GM19023 (cell line): ENCODE data around the gene DOCK9.
"Not testable (repeated sequence)": the region's sequence is repeated elsewhere in the genome, so short reads cannot be mapped to it uniquely, and the experiment has no call there.

ENCODE experiments used
- ATAC-seq: cut with Tn5 transposase; IDR thresholded peaks from one replicate; pipeline ENCODE4 v1.9.1; 2021; ENCODE audit warnings: mild to moderate bottlenecking, moderate library complexity; ENCODE audit not compliant: unreplicated experiment

DOCK9 gene

DNA sequence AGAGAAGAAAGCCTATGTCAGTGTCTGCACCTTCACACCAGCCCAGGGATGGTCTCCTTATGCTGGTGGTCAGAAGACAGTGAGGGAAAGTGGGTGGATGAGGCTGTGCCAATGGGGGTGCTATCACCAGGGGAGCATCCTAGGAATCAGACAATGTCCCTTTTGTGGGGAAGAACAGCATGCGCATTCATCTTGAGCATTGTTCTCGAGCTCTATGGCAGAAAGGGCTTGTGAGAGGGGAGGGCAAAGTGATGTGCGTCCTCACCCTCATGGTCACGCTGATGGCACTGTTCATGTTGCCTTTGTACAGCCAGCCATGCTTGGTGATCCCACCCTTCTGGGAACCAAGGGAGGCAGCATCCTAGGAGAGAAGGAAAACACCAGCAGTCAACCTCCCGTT is 56.1 kb downstream of the DOCK9 start:
- ATAC-seq = no peak

DNA sequence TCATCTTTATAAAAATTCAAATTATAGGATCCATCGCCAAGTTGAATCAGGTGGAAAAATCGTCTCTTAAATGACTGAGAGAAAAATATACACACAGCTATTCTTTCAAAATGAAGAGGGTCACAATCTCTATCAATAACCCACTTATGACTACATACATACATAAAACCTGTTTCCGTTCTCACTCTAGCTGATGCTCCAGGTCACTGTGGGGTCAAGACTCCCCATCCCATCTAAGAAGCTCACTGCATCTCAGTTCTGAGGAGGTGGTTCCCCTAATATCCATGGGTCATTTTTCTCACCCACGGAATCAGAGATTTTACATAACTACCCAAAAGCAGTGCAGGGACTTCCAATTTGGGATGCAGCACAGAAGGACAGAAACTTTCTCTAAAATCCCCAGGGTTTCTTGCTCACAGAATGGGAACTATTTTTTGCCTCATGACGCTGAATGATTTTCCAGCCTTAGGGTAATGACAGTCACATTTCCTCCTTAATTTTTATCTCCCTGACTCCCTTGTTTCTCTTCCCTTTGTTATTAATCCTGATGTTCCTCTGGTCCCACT is 56.8 kb downstream of the DOCK9 start:
- no peak for ATAC-seq

DNA sequence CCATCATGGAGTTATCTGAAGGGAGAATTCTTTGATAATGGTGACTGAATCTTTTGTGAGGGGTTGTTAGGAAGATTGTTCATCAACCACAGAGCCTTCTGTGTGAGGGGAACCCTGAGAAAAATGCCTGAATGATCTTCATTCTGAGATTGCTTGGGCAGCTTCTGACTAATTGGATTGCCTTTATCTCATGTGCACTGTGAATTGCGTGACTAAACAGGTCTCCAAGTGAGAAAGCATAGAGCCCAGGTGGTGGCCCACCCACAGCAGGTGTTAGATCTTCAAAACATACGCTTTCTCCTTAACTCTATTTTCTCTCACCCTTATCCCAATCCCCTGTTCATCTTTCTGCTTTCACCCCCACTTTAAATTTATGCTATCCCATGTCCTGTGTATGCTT is 58.3 kb downstream of the DOCK9 start:
- ATAC-seq = no peak

DNA sequence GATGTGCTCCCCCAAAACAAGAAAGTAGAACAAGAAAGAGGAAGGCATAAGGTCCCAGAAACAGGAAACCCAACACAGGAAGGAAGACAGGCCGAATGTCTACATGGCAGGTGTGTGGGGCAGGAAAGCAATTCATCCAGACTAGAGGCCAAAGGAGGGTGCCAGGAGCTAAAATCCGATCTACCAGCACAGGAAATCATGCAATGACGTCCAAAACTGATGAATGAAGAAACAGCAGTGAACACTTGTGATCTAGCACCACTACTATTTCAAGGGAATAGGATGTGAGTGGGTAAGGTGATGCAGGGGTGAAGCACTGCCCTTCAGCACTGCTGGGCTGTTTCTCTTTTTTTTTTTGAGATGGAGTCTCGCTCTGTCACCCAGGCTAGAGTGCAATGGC is 59.1 kb downstream of the DOCK9 start:
- no peak for ATAC-seq

DNA sequence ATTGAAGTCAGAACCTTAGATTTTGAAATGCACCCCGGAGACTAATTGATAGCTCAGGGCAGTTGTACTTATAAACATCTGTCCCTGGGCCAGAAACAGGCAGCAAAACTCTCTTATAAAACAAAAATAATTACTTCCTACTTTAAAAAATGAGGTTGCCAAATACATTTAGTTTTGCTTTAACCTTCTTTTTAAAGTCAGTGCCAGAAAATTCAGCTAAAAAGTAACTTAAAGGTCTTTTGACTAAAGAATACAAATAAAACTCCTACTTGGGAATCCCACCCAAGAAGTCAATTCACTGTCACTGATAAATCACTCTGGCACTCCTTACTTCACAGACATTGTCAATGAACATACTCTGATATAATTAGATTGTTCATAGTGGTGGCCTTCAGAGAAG is 60.7 kb downstream of the DOCK9 start:
- ATAC-seq = no peak

DNA sequence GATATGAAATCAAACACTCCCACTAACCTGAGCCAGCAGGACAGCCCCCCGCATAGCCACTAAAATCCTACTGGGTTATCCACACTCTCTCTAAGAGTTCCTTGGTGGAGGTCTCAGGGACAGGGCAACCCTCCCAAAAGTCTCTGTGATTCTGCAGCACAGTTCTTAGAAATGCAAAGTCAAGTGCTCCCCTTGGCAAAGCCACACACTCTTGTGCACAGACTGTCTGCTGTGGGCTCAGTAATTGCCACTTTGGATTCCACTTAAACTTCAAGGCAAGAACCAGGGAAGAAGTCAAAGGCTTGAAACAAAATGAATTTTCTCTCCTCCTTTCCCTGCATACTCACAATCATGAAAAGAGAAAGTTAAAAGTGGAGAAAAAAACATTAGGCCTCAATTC is 61.5 kb downstream of the DOCK9 start:
- ATAC-seq = no peak

DNA sequence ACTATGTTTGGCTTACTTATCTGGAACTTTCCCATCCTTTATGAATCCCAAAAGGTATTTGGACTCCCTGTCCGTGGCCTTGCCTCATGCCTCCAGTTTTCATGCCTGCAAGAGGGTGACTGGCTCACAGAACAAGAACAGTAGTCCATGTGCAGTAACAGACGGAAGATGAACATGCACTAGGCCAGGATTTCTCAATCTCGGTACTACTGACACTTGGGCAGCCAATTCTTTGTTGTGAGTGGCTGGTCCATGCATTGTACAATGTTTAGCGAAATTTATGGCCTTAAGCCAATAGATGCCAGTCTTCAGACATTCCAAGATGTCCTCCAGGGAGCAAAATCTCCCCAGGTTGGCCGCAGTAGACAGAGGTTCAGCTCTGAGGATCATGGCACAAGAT is 61.9 kb downstream of the DOCK9 start:
- ATAC-seq = no peak

DNA sequence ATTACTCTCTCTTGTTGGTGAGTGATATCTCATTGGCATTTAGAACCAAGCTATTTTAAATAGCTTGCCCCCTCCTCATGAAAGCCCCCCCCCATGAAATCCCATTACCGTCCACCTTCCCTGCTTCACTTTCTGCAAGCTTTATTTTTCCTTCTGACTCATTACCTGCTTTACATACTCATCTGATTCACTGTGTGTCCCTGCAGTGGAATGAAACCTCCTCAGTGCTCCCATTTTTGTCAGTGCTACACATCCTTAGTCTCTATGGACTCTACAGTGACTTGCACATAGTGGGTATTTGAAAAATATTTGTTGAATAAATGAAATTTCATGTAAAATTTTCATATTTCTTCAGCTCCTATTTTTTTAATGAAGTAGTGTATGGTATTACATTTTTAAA is 62.3 kb downstream of the DOCK9 start:
- no peak for ATAC-seq

DNA sequence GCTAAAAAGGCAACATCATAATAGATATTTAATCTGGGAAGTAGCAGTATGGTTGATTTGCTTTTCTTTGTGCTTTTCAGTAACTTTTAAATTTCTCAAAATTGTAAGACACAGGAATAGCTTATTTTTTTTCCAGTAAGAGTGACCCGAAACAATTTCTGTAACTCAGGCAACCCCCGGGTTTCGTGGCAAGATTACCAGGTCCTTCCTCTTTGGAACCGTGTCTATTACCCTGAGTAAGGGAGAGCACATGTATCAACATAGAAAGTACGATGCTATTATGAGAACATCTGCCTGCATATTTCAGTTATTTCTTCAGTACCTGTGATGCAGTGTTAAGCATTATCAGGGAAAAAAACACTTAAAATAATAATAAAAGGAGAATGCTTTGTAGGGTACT is 64.1 kb downstream of the DOCK9 start:
- no peak for ATAC-seq

DNA sequence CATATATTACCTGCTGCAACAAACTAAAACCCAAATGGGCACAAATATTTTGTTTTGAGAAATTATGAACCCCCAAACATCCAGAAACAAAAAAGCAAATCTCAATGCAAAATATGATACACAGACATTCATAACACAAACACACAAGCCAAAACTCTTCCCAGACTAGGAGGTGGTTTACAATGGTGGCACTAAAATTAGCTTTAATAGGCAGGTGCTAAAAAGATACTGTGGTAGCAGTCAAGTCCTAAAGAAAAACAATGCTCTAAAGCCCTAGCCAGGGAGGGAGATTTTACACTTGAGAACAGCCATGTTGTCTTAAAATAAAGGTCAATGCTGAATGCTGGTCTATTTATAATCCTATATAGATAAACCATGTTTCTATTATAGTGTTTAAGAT is 65.0 kb downstream of the DOCK9 start:
- no peak for ATAC-seq

DNA sequence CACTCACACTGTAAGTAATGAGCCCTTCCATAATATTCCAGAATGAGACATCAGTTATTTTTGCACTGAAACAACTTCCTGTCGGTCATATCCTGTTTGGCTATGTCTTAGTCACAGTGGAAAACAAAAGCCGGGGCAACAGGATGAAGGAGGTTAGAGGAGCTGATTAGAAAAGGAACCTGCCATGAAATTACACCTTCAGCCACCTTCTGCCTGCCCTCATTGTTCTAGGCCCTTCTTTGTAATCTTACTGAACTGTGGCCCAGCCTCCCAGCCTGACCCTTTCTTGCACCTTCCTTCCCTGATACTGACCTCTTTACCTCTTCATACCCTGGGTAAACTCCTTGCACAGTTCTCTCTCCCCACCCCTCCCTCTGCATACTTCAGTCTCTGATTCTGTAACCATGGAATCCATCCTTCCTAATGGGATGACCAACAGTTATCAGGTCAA is 67.3 kb downstream of the DOCK9 start:
- no peak for ATAC-seq

DNA sequence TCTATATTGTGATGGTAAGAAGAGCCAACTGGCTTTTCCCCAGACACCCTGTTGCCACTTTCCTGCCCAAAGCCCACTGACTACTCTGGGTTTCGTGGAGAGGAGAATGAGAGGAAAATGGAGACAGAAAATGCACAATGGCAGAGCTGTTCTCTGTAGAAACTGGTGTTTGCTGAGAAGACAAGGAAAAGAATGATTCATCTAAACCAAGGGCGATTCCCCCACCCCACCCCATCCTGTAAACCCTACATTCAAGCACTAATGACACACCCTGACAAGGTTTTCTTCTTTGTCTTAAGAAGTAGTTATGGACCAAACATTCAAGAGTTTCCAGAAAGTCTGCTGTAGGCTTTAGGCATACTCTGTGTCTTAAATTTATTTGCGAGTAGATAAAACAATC is 68.8 kb downstream of the DOCK9 start:
- ATAC-seq = no peak

DNA sequence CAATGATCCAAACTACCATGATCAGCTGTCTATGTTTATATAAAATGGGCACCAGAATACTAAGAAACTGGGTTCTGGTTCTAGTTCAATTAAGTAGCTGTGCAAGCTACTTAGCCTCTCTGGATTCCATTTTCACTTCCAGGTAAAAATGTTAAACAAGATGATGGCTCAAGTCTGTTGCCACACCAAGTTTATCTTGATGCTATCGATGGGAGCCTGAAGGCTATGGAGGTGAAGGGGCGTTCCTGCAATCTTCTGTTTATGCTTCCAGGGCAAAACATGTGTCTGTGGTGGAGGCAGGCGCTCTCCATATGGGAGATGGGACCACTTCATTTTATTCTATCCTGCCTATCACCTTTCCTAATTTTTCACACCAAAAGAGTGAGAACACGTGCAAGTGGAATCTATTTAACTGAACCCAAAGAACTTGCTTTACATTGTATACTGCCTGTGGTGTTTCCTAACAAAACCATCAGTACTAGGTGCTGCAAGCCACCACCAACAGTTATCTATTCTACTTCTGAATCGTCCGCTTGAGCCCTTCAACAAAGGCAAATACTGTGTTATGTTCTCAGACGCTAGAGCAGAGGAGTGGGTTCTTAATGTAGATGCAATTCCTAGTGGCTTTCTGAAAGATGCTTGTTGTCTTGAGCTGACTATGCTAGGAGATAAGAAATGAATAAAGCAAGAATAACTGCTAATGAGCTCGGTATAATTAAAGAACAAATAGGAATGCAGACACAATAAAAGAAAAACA is 70.9 kb downstream of the DOCK9 start:
- no peak for ATAC-seq

DNA sequence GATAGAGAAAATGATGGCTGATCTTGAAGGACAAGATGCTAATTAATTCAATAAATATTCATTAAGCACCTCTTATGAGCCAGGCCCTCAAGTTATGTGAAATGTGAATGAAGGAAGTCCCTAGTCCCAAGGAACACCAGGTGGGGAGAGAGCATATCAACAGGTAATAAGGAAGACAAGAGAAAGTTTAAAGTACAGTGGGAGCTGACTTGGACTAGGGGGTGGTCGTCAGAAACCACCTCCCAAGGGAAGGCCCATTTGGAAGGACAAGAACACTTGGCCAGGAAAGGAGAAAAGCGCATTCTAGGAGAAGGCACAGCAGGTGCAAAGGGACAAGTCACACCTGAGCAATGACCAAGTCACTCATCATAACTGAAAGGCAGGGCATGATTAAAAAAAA is 72.7 kb downstream of the DOCK9 start:
- ATAC-seq = no peak

DNA sequence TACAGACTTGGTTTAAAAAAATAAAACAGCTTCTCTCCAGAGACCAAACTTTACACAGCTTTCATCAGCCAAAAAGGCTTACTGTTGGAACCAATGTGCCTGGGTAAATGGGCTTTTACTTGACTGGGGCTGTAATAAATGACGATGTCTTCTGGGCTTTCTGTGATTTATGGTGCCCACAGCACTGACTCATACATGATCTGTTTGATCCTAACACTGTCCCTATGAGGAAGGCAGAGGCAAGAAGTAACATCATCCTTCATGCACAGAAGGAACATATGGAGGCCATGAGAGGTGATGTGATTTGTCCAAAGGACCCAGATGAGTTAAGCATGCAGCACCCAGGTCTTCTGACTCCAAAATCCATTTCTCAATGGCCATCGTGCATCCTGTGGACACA is 77.4 kb downstream of the DOCK9 start:
- no peak for ATAC-seq

DNA sequence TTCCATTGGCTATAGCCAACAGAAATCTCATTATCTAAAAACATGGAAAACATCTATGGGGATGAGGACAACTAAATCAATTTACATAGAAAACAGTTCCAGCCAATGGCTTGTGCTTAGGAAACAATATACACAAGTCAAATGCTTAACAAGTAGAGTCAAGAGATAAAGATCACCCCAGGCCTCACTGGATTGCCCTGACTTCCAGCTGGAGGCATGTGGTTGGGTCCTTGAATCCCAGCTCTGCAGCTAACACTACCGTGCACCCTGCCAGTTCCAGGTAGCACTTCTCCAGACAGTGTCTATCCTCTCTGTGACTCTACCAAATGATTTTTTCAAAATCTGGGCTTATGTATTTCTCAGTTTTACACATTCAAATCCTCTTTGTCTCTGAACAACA is 80.2 kb downstream of the DOCK9 start:
- no peak for ATAC-seq

DNA sequence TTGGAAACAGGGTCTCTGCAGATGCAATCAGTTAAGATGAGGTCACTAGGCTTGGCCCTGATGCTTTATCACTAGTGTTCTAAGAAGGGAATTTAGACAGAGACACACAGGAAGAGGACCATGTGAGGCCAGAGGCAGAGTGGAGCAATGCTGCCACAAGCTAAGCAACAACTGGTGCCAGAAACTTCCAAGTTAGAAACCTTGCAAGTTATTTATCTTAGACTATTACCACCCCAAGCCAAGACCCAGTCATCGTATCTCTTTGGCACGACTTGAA is 81.1 kb downstream of the DOCK9 start:
- no peak for ATAC-seq

DNA sequence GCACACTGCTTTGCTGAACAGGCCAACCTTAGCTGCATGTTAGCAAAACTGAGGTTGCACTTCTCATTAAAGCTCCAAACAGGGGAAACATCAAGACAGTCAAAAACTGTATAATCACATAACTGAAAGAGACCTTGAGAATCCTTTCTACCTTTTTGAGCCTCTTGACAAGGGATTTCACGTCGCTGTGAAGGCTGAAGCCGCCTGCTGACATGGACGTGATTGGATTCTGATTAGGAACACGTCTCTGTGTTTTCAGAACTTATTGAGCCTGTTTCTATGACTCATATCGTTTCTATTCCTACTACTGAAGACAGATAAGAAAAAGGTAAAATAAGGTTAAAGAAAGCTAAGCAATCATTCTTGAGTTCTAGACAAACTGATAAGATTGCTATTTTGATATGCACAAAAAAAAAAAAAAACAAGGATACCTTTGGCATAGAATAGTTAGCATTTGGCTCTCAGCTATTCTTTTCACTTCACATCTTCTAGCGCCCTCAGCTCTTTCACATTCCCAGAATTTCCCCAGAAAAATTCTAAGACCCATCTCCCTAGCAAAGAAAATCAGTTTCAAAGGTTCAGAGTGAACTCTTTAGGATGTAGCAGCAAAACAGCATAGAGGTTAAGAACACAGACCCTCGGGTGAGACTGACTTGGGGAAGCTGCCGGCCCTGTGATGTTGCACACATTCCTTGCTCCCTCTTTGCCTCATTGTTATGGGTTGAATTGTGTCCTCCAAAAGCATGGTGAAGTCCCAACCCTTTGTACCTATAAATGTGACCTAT is 81.6 kb downstream of the DOCK9 start:
- ATAC-seq = no peak

DNA sequence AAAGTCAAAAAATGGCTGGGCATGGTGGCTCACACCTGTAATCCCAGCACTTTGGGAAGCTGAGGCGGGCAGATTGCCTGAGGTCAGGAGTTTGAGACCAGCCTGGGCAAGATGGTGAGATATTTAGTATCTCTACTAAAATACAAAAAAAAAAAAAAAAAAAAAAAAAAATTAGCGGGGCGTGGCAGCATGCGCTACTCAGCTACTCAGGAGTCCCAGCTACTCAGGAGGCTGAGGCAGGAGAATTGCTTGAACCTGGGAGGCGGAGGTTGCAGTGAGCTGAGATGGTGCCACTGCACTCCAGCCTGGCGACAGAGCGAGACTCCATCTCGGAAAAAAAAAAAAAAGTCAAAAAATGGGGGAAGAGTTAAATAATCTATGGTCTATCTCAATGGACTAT is 83.0 kb downstream of the DOCK9 start:
- not testable (repeated sequence) for ATAC-seq

DNA sequence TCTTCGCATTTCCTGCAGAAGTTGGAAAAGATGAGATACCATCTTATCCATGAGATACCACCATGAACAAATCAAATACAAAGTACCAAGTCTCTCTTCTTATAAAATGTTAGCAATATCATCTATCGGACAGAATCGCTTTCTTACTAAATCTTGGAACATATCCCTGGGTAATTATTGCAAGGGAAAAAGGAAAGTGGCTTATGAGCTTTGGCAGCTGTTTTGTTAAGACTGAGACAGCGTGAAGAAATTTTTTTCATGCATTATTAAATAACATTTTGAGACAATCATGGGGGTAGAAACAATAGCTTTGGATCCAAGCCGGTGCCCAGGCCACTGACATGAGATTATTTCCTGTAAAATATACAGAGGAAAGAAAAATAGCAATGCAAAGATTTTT is 84.5 kb downstream of the DOCK9 start:
- no peak for ATAC-seq

DNA sequence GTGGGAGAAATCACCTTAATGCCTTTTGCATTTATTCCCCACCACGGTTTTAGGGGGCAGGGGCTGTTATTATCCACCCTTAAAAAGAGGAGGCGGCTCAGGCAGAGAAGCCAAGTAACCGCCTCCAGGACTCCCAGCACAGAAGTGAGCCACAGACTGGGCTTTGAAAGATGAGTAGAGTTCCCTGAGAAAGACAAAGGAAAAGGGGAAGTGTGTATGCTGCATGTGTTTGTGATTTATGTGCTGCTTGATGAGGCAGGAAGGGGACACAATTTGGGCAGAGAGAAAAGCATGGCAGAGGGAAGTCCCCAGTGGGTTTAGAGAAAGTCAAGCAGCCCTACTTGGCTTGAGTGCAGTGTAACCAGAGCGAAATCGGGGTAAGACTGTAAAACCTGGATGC is 85.0 kb downstream of the DOCK9 start:
- no peak for ATAC-seq

DNA sequence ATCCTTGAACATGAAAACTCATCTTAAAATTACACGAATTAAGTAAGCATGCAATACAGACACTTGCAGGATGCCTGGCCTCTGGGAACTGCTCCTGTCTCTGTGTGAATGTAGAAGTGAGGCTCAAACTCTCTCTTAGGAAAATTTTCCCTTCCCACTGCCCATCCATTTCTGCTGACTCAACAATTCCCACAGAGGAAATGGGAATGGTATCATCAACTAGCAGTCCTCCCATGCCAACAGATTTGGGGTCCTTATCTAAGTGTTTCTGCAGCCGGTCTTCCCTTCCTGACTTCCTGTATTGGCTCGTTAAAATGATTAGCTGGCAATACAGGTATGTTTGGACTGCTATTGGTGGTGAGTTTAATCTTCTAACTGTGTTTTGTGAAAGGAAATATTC is 85.8 kb downstream of the DOCK9 start:
- ATAC-seq = no peak
